Panc1 (cell line): ENCODE measurements around the gene TRDMT1. TPM values are rescaled to one million over a fixed set of nuclear protein-coding genes. Genes with fewer than 3 reads are reported as not detected.

Experiments
- ATAC-seq: fragments of 200-7000 bp; cut with Tn5 transposase; 2 replicates; pipeline ENCODE4 v1.9.1; 2020; ENCODE audit warnings: mild to moderate bottlenecking, moderate library complexity
- BruUV-seq: library from RNA; stranded (reverse); fragments of 400-500 nt; replicated peaks from 2 replicates; lab custom pipeline; 2021; lab: Mats Ljungman, UMichigan
- CTCF ChIA-PET: fragments of 300-600 bp; sonication (Branson Sonifier 250); formaldehyde crosslinking; loops from one replicate; lab custom pipeline; 2022; ENCODE audit warnings: antibody characterized with exemption; lab: Charles Lee
- POLR2A ChIA-PET: fragments of 300-600 bp; sonication (Branson Sonifier 250); formaldehyde crosslinking; loops from one replicate; lab custom pipeline; 2022; ENCODE audit warnings: antibody characterized with exemption; lab: Charles Lee
- DNase-seq: peaks from one replicate; pipeline ENCODE4 v3.0.0-alpha.2; 2010; ENCODE audit warnings: low read depth, low spot score
- H3K27ac ChIP-seq: 2 replicates; pipeline ENCODE4 v1.5.1; 2011; ENCODE audit warnings: mild to moderate bottlenecking, low read length, inconsistent platforms
- H3K27me3 ChIP-seq: fragments of 200-500 bp; sonication (Bioruptor generic); 2 replicates; pipeline ENCODE4 v1.6.0; 2014; ENCODE audit warnings: low read length, inconsistent platforms; ENCODE audit not compliant: control insufficient read depth, insufficient read depth
- H3K36me3 ChIP-seq: fragments of 200-500 bp; sonication (Bioruptor generic); 2 replicates; pipeline ENCODE4 v1.5.1; 2014; ENCODE audit warnings: inconsistent platforms, mild to moderate bottlenecking, low read length, moderate library complexity; ENCODE audit not compliant: control insufficient read depth, insufficient read depth
- H3K4me1 ChIP-seq: 2 replicates; pipeline ENCODE4 v1.5.1; 2011; ENCODE audit warnings: inconsistent platforms, mild to moderate bottlenecking, low read length, moderate library complexity; ENCODE audit not compliant: control insufficient read depth, insufficient read depth
- H3K4me3 ChIP-seq, 2 experiments: 2 replicates each; pipeline ENCODE4 v1.5.1; 2011 to 2012; ENCODE audit warnings: low read depth in 2 of 2, low read length in 2 of 2, mild to moderate bottlenecking in 2 of 2, inconsistent platforms in 1 of 2, moderate library complexity in 1 of 2
- H3K9me3 ChIP-seq: fragments of 200-500 bp; sonication (Bioruptor generic); 2 replicates; pipeline ENCODE4 v1.5.1; 2014; ENCODE audit warnings: low read depth, mild to moderate bottlenecking, inconsistent platforms, low read length, moderate library complexity; ENCODE audit not compliant: control insufficient read depth, insufficient read depth
- POLR2AphosphoS5 ChIP-seq: IDR thresholded peaks from 2 replicates; pipeline ENCODE4 v1.6.1; 2012; ENCODE audit warnings: mild to moderate bottlenecking, low read depth, low read length, moderate library complexity
- SIN3A ChIP-seq: IDR thresholded peaks from 2 replicates; pipeline ENCODE4 v1.6.1; 2012; ENCODE audit warnings: low read depth, mild to moderate bottlenecking, low read length, moderate library complexity, borderline replicate concordance; ENCODE audit not compliant: insufficient read depth
- TCF7L2 ChIP-seq: IDR thresholded peaks from 2 replicates; pipeline ENCODE4 v1.6.1; 2011; ENCODE audit warnings: mild to moderate bottlenecking, low read depth, low read length, inconsistent platforms
- in situ Hi-C: cut with HindIII; loops from 2 replicates; pipeline ENCODE4 v1.10.0; 2016; ENCODE audit warnings: low sequenced_read_pairs, low pct_unique_long_range_greater_than_20kb
- intact Hi-C: fragments of 100-400 bp; cut with micrococcal nuclease; formaldehyde crosslinking; loops from one replicate; pipeline ENCODE4 v1.10.0; 2022; ENCODE audit not compliant: unreplicated experiment
- total RNA-seq: library from RNA; stranded (reverse); gene quantifications from one replicate; pipeline ENCODE4 v1.2.1, GENCODE V29; 2021; ENCODE audit not compliant: unreplicated experiment
- TF ChIP-seq, protein P1 (sequence below): fragments of 450-650 bp; IDR thresholded peaks from 2 replicates; pipeline ENCODE4 v1.5.1; 2017; ENCODE audit warnings: mild to moderate bottlenecking
- TF ChIP-seq, protein P2 (sequence below), 2 experiments: IDR thresholded peaks; 2 replicates each; pipeline ENCODE4 v1.6.1; 2011 to 2012; ENCODE audit warnings: low read depth in 2 of 2, control low read depth in 1 of 2, low read length in 1 of 2, mild to moderate bottlenecking in 1 of 2, moderate library complexity in 1 of 2; ENCODE audit not compliant: insufficient read depth in 1 of 2

TRDMT1 gene
- total RNA-seq, 1 experiment from 2014 or later, result 7.6 TPM

DNA sequence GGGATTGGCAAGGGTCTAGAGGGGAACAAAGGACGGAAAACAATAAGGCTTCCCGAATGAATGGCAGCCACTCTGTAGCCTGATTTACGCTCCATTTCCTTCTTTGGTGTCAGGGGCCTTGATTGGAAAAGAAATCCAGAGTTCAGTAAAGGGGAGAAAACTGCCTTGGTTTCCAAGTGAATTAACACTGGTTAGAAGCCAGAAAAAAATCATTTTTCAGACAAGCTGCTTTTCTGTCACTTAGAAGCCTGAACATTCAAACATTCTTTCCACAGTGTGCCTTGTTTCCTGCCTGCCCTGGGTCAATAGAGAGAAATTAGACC, 283 bp upstream of the TRDMT1 start:
- H3K4me1 ChIP-seq, result peaks cover 19% of the 10 kb centered on the region
- ATAC-seq, result no peak
- peak overlapping the region; percentile 52 to 54 for H3K4me3 ChIP-seq
- ChIA-PET POLR2A (interaction anchor here (0.6 to 1.5 kb wide), 4 partner anchors 14 to 89 kb away, joined by 3 to 6 read pairs (median 4); no protein-coding TSS in a partner anchor), CTCF (no interaction called here)
- H3K9me3 ChIP-seq, result no peaks in the 10 kb centered on the region
- H3K36me3 ChIP-seq, result no peaks in the 10 kb centered on the region
- TSS peak; percentile 90 for BruUV-seq
- intact Hi-C loops (no loop called here), in situ Hi-C loops (no loop called here)
- TF ChIP-seq TCF7L2 (no peak), POLR2AphosphoS5 (no peak), SIN3A (no peak)
- TF ChIP-seq, protein P1, sequence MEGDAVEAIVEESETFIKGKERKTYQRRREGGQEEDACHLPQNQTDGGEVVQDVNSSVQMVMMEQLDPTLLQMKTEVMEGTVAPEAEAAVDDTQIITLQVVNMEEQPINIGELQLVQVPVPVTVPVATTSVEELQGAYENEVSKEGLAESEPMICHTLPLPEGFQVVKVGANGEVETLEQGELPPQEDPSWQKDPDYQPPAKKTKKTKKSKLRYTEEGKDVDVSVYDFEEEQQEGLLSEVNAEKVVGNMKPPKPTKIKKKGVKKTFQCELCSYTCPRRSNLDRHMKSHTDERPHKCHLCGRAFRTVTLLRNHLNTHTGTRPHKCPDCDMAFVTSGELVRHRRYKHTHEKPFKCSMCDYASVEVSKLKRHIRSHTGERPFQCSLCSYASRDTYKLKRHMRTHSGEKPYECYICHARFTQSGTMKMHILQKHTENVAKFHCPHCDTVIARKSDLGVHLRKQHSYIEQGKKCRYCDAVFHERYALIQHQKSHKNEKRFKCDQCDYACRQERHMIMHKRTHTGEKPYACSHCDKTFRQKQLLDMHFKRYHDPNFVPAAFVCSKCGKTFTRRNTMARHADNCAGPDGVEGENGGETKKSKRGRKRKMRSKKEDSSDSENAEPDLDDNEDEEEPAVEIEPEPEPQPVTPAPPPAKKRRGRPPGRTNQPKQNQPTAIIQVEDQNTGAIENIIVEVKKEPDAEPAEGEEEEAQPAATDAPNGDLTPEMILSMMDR, result no peak
- TF ChIP-seq, protein P2, sequence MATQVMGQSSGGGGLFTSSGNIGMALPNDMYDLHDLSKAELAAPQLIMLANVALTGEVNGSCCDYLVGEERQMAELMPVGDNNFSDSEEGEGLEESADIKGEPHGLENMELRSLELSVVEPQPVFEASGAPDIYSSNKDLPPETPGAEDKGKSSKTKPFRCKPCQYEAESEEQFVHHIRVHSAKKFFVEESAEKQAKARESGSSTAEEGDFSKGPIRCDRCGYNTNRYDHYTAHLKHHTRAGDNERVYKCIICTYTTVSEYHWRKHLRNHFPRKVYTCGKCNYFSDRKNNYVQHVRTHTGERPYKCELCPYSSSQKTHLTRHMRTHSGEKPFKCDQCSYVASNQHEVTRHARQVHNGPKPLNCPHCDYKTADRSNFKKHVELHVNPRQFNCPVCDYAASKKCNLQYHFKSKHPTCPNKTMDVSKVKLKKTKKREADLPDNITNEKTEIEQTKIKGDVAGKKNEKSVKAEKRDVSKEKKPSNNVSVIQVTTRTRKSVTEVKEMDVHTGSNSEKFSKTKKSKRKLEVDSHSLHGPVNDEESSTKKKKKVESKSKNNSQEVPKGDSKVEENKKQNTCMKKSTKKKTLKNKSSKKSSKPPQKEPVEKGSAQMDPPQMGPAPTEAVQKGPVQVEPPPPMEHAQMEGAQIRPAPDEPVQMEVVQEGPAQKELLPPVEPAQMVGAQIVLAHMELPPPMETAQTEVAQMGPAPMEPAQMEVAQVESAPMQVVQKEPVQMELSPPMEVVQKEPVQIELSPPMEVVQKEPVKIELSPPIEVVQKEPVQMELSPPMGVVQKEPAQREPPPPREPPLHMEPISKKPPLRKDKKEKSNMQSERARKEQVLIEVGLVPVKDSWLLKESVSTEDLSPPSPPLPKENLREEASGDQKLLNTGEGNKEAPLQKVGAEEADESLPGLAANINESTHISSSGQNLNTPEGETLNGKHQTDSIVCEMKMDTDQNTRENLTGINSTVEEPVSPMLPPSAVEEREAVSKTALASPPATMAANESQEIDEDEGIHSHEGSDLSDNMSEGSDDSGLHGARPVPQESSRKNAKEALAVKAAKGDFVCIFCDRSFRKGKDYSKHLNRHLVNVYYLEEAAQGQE (IDR thresholded peaks at IDR 0.05; ENCODE audit: insufficient read depth in 1 of 2, low read depth in 2 of 2, low read length in 1 of 2), result no peak
- no peaks in the 10 kb centered on the region for H3K27me3 ChIP-seq
- no peak for DNase-seq
- peak overlapping the region; percentile 99 for H3K27ac ChIP-seq

DNA sequence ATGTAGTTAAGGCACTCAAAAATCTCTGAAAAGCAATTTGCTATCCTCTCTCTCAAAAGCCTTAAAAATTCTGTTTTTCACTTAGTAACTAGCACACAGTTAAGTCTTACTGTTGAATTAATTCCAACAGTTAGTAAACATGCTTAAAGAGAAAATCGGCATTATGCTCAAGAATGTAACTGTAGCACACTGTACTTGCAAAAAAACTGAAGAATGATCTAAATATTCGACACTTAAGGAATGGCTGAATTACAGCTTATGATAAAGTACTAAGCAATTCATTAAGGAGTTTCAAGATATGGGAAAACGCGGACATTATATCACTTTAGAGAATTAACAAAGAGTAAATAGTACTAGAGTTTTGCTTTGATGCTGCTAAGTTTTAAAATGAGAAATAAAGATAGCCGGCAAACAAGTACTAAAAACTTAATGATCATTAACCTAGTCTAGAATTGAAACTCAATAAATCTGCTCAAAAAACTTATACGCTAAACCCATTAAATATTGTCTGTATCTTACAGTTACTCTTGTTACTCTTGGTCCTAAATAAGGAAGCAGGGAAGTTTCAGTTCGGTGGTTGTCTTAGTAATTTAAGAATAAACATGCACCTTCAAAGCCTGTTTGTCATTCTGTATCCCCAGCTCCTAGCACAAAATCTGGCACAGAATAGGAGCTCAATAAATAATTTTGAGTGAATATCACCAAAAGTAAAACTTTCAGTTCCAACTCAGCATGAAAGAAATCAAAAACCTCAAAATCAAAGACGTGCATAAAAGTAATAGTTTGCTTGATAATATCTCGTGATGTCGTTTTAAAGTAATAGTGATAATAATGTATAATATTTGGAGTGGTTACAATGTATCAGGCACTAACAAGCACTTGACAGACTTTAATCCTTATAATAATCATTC, 1.2 kb downstream of the TRDMT1 start:
- DNase-seq (no peak), ATAC-seq (no peak)
- ChIA-PET POLR2A (interaction anchor here (0.5 to 1.5 kb wide), 4 partner anchors 10 to 308 kb away, joined by 3 to 7 read pairs (median 5); partner anchors contain the start of gene VIM), CTCF (no interaction called here)
- Histone ChIP-seq H3K27me3 (no peaks in the 10 kb centered on the region), H3K36me3 (no peaks in the 10 kb centered on the region), H3K4me1 (peaks cover 20% of the 10 kb centered on the region), H3K27ac (peak overlapping the region; percentile 99), H3K9me3 (peaks cover under 1% of the 10 kb centered on the region; the same call in 1 of the 2 replicates), H3K4me3 (peak overlapping the region; percentile 52 to 54)
- in situ Hi-C loops (no loop called here), intact Hi-C loops (no loop called here)
- TF ChIP-seq, protein P1, result no peak
- TF ChIP-seq POLR2AphosphoS5, result no peak
- TF ChIP-seq, protein P2 (IDR thresholded peaks at IDR 0.05; ENCODE audit: insufficient read depth in 1 of 2, low read depth in 2 of 2, low read length in 1 of 2), result no peak
- no peak for TF ChIP-seq TCF7L2
- TF ChIP-seq SIN3A, result no peak
- BruUV-seq, result TSS peak; percentile 89
